Lung (tissue), 12 donors: ENCODE data around the gene CTSD. TPM values are rescaled to one million over a fixed set of nuclear protein-coding genes. Genes with fewer than 3 reads are reported as not detected.

Source experiments
- ATAC-seq: fragments of 200-7000 bp; cut with Tn5 transposase; one replicate; pipeline ENCODE4 v1.9.1; 2020; ENCODE audit warnings: moderate number of reproducible peaks; ENCODE audit not compliant: insufficient read depth, low FRiP score
- DNase-seq, 3 donors: peaks; one replicate each; pipeline ENCODE4 v3.0.0-alpha.2; 2013 to 2017
- H3K27ac ChIP-seq, 2 donors: one replicate each; pipeline ENCODE4 v1.5.1; 2013; ENCODE audit warnings: mild to moderate bottlenecking in 2 of 2, moderate library complexity in 2 of 2, control low read depth in 1 of 2, inconsistent platforms in 1 of 2, low read depth in 1 of 2, low read length in 1 of 2
- H3K27me3 ChIP-seq, 3 donors: one replicate each; pipeline ENCODE4 v1.5.1; 2013; ENCODE audit warnings: low read length in 2 of 3; ENCODE audit not compliant: control insufficient read depth in 3 of 3, insufficient read depth in 3 of 3
- H3K36me3 ChIP-seq, 4 donors: one replicate each; pipeline ENCODE4 v1.5.1; 2013; ENCODE audit warnings: low read length in 4 of 4, mild to moderate bottlenecking in 1 of 4, moderate library complexity in 1 of 4; ENCODE audit not compliant: control insufficient read depth in 4 of 4, insufficient read depth in 4 of 4
- H3K4me1 ChIP-seq, 5 donors: one replicate each; pipeline ENCODE4 v1.5.1; 2013; ENCODE audit warnings: low read length in 5 of 5, mild to moderate bottlenecking in 2 of 5, moderate library complexity in 1 of 5; ENCODE audit not compliant: control insufficient read depth in 5 of 5, insufficient read depth in 5 of 5
- H3K4me3 ChIP-seq: one replicate; pipeline ENCODE4 v1.5.1; 2013; ENCODE audit warnings: mild to moderate bottlenecking, control low read depth, moderate library complexity
- H3K9ac ChIP-seq, 2 donors: one replicate each; pipeline ENCODE4 v1.5.1; 2013; ENCODE audit warnings: low read length in 2 of 2, control low read depth in 1 of 2; ENCODE audit not compliant: insufficient read depth in 1 of 2
- H3K9me3 ChIP-seq, 4 donors: one replicate each; pipeline ENCODE4 v1.5.1; 2013; ENCODE audit warnings: low read length in 3 of 4, mild to moderate bottlenecking in 1 of 4, moderate library complexity in 1 of 4; ENCODE audit not compliant: control insufficient read depth in 4 of 4, insufficient read depth in 3 of 4
- CTCF ChIP-seq: IDR thresholded peaks from 2 replicates; pipeline ENCODE4 v1.5.1; 2012; ENCODE audit warnings: mild to moderate bottlenecking; ENCODE audit errors: control extremely low read depth, extremely low read depth
- WGBS, 2 donors: extraction: QIAGEN DNeasy Blood & Tissue Kit; methylation state at CpG; one replicate each; pipeline ENCODE4 v1.1.7; 2013; 5-methylcytosine and 5-hydroxymethylcytosine counted together
- polyA plus RNA-seq, 2 donors: library from polyadenylated mRNA; stranded (reverse); fragments of 200-250 nt; gene quantifications; one replicate each; pipeline ENCODE4 v1.2.1, GENCODE V29; 2013
- total RNA-seq, 2 donors: library from RNA; depleted of rRNA in 1 of 2; stranded (reverse); fragments of >200 nt in 1 of 2; gene quantifications; one replicate each; pipeline ENCODE4 v1.2.1, GENCODE V29; 2014 to 2021
- donor health status: control.
- donor health status: control.
- donor health status: Bipolar disorder and iron deficiency.
- donor health status: healthy.
- donor health status: DM: yes; HTN: yes; CAD: no.

CTSD gene
- total and polyA plus RNA-seq, 4 donors, result 388 to 2,177 (median 1,949) TPM

- DNase-seq, result no peak
- peaks cover 0 to 22% (median 6%) of the 10 kb centered on the region in 3 donors for H3K27me3 ChIP-seq
- no peak overlapping the region for H3K27ac ChIP-seq
- ATAC-seq, result no peak
- WGBS, 2 donors, result 85 to 92% methylated on average over 8 of the region's 8 CpGs
- no peaks in the 10 kb centered on the region for H3K36me3 ChIP-seq
- peaks cover 0 to 3% (median 0%) of the 10 kb centered on the region in 5 donors for H3K4me1 ChIP-seq
- no peak for TF ChIP-seq CTCF
- no peak overlapping the region for H3K9ac ChIP-seq
- H3K9me3 ChIP-seq, result peaks cover 0 to 14% (median 7%) of the 10 kb centered on the region in 4 donors
- H3K4me3 ChIP-seq, result no peak overlapping the region
Observed at GRCh38 chr11:1740786-1741530, 22.8 kb downstream of the CTSD start.

- no peaks in the 10 kb centered on the region for H3K36me3 ChIP-seq
- no peak overlapping the region for H3K9ac ChIP-seq
- no peaks in the 10 kb centered on the region for H3K4me1 ChIP-seq
- H3K27ac ChIP-seq, result no peak overlapping the region
- no peak overlapping the region for H3K4me3 ChIP-seq
- no peak for TF ChIP-seq CTCF
- peaks cover 0 to 19% (median 7%) of the 10 kb centered on the region in 4 donors for H3K9me3 ChIP-seq
- DNase-seq (no peak), ATAC-seq (no peak)
- WGBS, 2 donors, result 71 to 85% methylated on average over 8 of the region's 8 CpGs
- peaks cover 0 to 15% (median 5%) of the 10 kb centered on the region in 3 donors for H3K27me3 ChIP-seq
Observed at GRCh38 chr11:1739576-1739975, 24.2 kb downstream of the CTSD start.

- Histone ChIP-seq H3K9ac (no peak overlapping the region), H3K27ac (no peak overlapping the region), H3K27me3 (peaks cover 0 to 15% (median 5%) of the 10 kb centered on the region in 3 donors), H3K4me1 (no peaks in the 10 kb centered on the region), H3K36me3 (no peaks in the 10 kb centered on the region), H3K4me3 (no peak overlapping the region), H3K9me3 (peaks cover 0 to 19% (median 7%) of the 10 kb centered on the region in 4 donors)
- WGBS, 2 donors, result 92 to 95% methylated on average over 10 of the region's 10 CpGs
- DNase-seq (no peak), ATAC-seq (no peak)
- TF ChIP-seq CTCF, result no peak
Observed at GRCh38 chr11:1738380-1738779, 25.3 kb downstream of the CTSD start.
